Activated CD8-positive, alpha-beta memory T cell treated with anti-CD3 and anti-CD28 coated beads, Interleukin-2, amount 50 U/mL, for 24 hours (primary cell): ENCODE results near the gene ZCCHC14.
"Not testable (repeated sequence)": the region's sequence is repeated elsewhere in the genome, so short reads cannot be mapped to it uniquely, and the experiment has no call there.

Source experiments
- DNase-seq: peaks from one replicate; pipeline ENCODE4 v3.0.0-alpha.2; 2020; ENCODE audit errors: extremely low read depth

Gene ZCCHC14

DNA sequence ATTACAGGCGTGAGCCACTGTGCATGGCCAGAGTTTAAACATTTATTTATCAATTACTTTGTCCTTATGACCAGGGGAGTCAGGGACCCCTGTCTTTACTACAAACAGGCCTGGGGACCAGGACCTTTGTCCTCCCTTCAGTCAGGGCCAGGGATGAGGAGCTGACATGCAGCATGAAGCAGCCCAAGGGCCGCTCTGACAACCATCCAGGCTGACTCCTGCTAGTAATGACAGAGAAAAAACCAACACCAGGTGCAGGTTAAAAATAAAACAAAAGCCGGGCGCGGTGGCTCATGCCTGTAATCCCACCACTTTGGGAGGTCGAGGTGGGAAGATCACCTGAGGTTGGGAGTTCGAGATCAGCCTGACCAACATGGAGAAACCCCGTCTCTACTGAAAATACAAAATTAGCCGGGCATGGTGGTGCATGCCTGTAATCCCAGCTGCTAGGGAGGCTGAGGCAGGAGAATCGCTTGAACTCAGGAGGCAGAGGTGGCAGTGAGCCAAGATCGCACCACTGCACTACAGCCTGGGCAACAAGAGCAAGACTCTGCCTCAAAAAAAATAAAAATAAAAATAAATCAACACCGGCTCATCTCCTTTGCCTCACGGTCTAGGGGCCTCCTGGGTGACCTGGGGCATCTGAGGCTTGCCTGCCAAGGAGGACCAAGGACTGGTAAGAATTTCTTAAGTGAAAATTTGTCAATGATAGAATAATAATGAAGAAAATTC, 129.8 kb downstream of the ZCCHC14 start:
- DNase-seq: not testable (repeated sequence)

DNA sequence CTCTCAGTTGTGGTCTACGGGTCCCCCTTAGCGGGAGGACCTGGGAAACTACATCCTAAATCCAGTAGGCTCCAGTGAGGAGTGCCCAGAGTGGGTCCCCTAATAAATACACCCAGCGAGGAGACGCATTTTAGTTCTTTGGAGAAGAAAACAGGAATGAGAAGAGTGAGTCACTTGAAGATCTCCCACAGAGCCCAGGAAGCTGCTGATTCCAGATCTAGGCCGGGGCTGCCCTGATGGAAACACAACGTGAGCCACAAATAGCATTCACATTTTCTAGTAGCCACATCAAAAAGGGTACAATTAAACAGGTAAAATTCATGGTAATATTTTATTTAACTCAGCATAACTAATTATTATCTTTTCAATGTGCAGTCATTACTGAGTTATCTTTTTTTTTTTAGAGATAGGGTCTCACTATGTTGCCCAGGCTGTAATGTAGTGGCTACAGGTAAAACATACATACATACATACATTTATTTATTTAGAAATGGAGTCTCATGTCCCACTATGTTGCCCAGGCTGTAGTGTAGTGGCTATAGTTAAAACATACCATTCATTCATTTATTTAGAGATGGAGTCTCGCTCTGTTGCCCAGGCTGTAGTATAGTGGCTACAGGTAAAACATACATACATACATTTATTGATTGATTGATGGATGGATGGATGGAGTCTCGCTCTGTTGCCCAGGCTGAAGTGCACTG, 130.8 kb downstream of the ZCCHC14 start:
- DNase-seq: no peak

DNA sequence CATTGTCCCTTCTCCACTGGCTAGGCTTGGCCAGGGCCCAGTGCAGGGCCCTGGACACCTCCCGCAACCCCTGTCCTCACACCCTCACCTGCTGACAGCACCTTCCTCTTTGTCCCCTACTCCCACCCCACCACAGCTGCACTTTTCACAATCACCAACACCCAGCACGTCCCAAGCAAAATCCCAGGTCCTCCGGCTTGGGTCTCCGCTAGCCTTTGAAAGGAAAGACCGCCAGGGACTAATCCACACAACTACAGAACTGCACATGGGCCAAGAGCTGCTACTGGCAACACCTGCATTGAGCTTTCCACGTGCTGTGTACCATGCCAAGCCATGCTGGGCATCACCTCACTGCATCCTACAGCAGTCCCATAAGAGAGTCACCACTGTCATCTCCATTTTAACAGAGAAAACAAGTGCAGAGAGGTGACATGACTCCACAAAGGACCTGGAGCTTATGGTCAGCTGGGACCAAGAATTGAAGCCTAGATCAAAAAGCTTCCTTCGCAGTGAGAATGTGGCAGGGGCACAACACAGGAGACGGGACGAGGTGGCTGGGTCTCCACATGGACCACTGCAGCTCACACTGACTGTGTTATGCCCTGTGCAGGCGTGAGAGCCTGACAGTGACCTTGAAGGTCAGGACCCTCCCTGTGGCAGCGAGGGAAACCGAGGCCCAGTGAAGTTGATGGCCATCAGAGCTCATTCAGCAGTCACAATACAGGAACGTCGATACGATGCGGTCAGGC, 131.8 kb downstream of the ZCCHC14 start:
- DNase-seq: no peak

DNA sequence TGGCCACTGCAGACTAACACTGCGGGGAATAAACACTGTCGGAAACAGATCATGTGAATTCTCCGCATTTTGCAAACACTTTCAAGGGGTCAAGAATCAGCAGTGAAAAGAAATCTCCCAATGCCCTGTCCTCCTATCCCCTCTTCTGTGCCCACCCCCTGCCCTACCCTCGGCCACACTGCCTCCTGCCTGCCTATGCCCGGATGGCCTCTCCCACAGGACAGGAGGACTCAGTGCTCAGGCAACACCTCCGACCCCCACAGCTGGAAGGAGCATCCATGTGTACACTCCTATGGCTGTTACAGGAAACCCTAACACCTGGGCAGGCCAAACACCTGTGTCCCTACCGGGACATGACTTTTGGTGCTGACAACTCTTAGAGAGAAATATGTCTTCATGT, 133.7 kb downstream of the ZCCHC14 start:
- DNase-seq: no peak

DNA sequence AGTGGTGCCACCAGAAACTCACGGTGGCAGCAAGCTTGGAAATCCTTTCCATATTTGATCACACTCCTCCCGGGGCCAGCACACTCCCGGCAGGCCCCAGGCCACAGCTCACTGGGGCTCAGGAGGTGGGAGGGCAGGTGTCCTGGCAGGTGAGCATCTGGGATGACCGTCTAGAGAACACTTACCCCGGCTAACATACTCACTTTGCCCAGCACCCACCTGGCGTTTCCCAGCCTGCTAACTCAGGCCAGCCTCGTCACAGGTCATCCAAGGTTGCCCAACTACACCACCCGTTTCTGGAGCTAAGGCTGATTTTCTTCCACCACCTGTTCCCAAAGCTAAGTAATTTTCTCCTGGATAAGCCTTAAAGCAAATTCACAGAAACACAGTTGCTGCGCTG, 134.1 kb downstream of the ZCCHC14 start:
- DNase-seq: no peak

DNA sequence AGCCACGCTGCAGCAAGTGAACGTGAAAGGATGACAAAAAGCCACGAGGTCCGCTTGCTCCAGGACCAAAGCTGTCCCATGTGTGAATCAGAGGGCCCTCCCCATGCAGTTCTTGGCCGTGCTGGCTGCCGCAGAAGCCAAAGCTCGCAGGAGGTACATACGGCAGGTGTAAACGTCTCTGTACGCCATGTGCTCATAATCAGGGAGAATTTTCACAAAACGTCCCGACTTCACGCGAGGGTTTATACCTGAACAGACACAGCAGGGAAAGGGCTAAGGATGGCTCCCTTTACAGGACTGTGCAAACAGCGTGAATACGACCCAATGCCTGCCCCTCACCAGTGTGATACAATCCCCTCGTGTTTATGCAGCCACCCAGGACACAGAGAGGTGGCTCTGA, 134.6 kb downstream of the ZCCHC14 start:
- no peak for DNase-seq

DNA sequence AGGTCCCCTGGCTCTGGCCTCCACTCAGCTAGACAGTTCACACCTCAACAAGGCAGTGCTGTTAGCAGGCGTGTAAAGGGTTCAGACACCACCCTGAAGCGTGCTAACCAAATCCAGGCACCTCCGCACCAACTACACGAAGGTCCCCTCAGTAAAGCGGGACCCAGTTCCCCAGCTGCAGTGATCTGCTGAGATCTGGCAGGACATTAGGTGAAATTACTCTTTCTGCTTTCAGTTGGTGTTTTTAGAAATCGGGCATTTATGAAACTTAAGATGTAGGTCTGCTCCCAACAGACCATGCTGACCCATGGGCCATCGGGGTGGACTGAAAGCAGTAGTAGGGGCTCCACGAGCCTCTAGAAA, 136.4 kb downstream of the ZCCHC14 start:
- DNase-seq: no peak
